CD14-positive monocyte (primary cell): Measurements from ENCODE around the gene CBX2. TPM values are rescaled to one million over a fixed set of nuclear protein-coding genes. Genes with fewer than 3 reads are reported as not detected.

Experiments
- DNase-seq, 3 donors: peaks; one replicate each; pipeline ENCODE4 v3.0.0-alpha.2; 2011 to 2022
- H2AFZ ChIP-seq: 2 replicates; pipeline ENCODE4 v1.6.0; 2012; ENCODE audit warnings: mild to moderate bottlenecking, low read depth, low read length, inconsistent platforms; ENCODE audit not compliant: insufficient read depth, poor library complexity, severe bottlenecking
- H3K27ac ChIP-seq, 2 donors: 1 replicate in 1 of 2; 2 replicates in 1 of 2; pipeline ENCODE4 v1.5.1; 2012 to 2013; ENCODE audit warnings: low read length in 2 of 2, control low read depth in 1 of 2, inconsistent platforms in 1 of 2, low read depth in 1 of 2, mild to moderate bottlenecking in 1 of 2
- H3K27me3 ChIP-seq, 2 donors: one replicate each; pipeline versions ENCODE4 v1.6.0 to v1.6.1; 2011 to 2013; ENCODE audit warnings: low read length in 2 of 2; ENCODE audit not compliant: control insufficient read depth in 2 of 2, insufficient read depth in 2 of 2
- H3K36me3 ChIP-seq, 2 donors: replicated peaks in 1 of 2; 1 replicate in 1 of 2; 2 replicates in 1 of 2; pipeline versions ENCODE4 v1.5.1 to v1.6.1; 2012 to 2013; ENCODE audit warnings: low read length in 2 of 2, control low read depth in 1 of 2, inconsistent platforms in 1 of 2, mild to moderate bottlenecking in 1 of 2; ENCODE audit not compliant: insufficient read depth in 2 of 2, control insufficient read depth in 1 of 2
- H3K4me1 ChIP-seq, 2 donors: 1 replicate in 1 of 2; 2 replicates in 1 of 2; pipeline versions ENCODE4 v1.5.1 to v1.6.1; 2012 to 2013; ENCODE audit warnings: low read length in 2 of 2, control low read depth in 1 of 2, inconsistent platforms in 1 of 2, mild to moderate bottlenecking in 1 of 2, moderate library complexity in 1 of 2; ENCODE audit not compliant: insufficient read depth in 2 of 2, control insufficient read depth in 1 of 2
- H3K4me2 ChIP-seq: replicated peaks from 2 replicates; pipeline ENCODE3; 2012; ENCODE audit warnings: low read length, moderate library complexity, mild to moderate bottlenecking; ENCODE audit not compliant: poor library complexity, severe bottlenecking; ENCODE audit errors: extremely low read depth
- H3K4me3 ChIP-seq, 3 experiments: fragments of 200-600 bp in 1 of 3; sonication (generic) in 1 of 3; replicated peaks in 1 of 3; 1 replicate in 2 of 3; 2 replicates in 1 of 3; pipeline ENCODE4 v1.5.1; 2011 to 2013; ENCODE audit warnings: low read length in 3 of 3, mild to moderate bottlenecking in 3 of 3, control low read depth in 2 of 3, low read depth in 2 of 3, inconsistent platforms in 1 of 3, moderate library complexity in 1 of 3
- H3K79me2 ChIP-seq: 2 replicates; pipeline ENCODE4 v1.6.0; 2012; ENCODE audit warnings: mild to moderate bottlenecking, control low read depth, inconsistent platforms, low read length, moderate library complexity; ENCODE audit not compliant: insufficient read depth
- H3K9ac ChIP-seq: 2 replicates; pipeline ENCODE4 v1.6.0; 2017; ENCODE audit warnings: low read length, mild to moderate bottlenecking; ENCODE audit not compliant: insufficient read depth, poor library complexity, severe bottlenecking
- H3K9me3 ChIP-seq, 2 donors: replicated peaks in 1 of 2; 1 replicate in 1 of 2; 2 replicates in 1 of 2; pipeline versions ENCODE4 v1.5.1 to v1.6.1; 2012 to 2013; ENCODE audit warnings: low read length in 2 of 2, control low read depth in 1 of 2; ENCODE audit not compliant: control insufficient read depth in 1 of 2, insufficient read depth in 1 of 2
- H4K20me1 ChIP-seq: 2 replicates; pipeline ENCODE4 v1.6.0; 2012; ENCODE audit warnings: mild to moderate bottlenecking, low read length, control low read depth, moderate library complexity; ENCODE audit not compliant: insufficient read depth
- H3K27ac Mint-ChIP-seq, 7 donors: one replicate each; pipeline ENCODE4 v1.8.0; 2020; ENCODE audit warnings: mild to moderate bottlenecking in 7 of 7, mixed read lengths in 7 of 7, moderate library complexity in 6 of 7, inconsistent platforms in 2 of 7
- H3K27me3 Mint-ChIP-seq, 3 donors: one replicate each; pipeline ENCODE4 v1.8.0; 2021 to 2022; ENCODE audit warnings: low read depth in 3 of 3, mild to moderate bottlenecking in 3 of 3, mixed read lengths in 3 of 3, moderate library complexity in 3 of 3, inconsistent platforms in 1 of 3
- H3K36me3 Mint-ChIP-seq, 2 donors: one replicate each; pipeline ENCODE4 v1.8.0; 2020; ENCODE audit warnings: mixed read lengths in 2 of 2, inconsistent platforms in 1 of 2, mild to moderate bottlenecking in 1 of 2
- H3K4me1 Mint-ChIP-seq: one replicate; pipeline ENCODE4 v1.8.0; 2020; ENCODE audit warnings: mild to moderate bottlenecking, mixed read lengths
- H3K4me3 Mint-ChIP-seq, 2 donors: one replicate each; pipeline ENCODE4 v1.8.0; 2020; ENCODE audit warnings: mild to moderate bottlenecking in 2 of 2, mixed read lengths in 2 of 2, moderate library complexity in 1 of 2
- H3K9me3 Mint-ChIP-seq, 7 donors: one replicate each; pipeline ENCODE4 v1.8.0; 2020 to 2022; ENCODE audit warnings: mixed read lengths in 7 of 7, mild to moderate bottlenecking in 6 of 7, moderate library complexity in 6 of 7, inconsistent platforms in 2 of 7
- WGBS: methylation state at CpG from one replicate; pipeline ENCODE4 v1.1.5; 2013; ENCODE audit warnings: missing lambda C conversion rate; ENCODE audit not compliant: insufficient coverage; 5-methylcytosine and 5-hydroxymethylcytosine counted together
- intact Hi-C, 2 donors: fragments of 100-400 bp; cut with micrococcal nuclease; formaldehyde crosslinking; loops; one replicate each; pipeline versions ENCODE4 v1.15.0 to v1.15.1; 2023
- polyA plus RNA-seq, 3 donors: library from polyadenylated mRNA; depleted of rRNA in 1 of 3; unstranded in 2 of 3; stranded (reverse) in 1 of 3; fragments of 300-500 nt in 2 of 3; fragments of >200 nt in 1 of 3; fragmentation: Illumina TruSeq in 2 of 3; gene quantifications; 1 replicate in 2 of 3; 2 replicates in 1 of 3; pipeline ENCODE4 v1.2.3, GENCODE V29; 2012 to 2021
- TF ChIP-seq, protein P1 (sequence below): fragments of 200-600 bp; IDR thresholded peaks from one replicate; pipeline ENCODE4 v1.8.0; 2022; ENCODE audit warnings: antibody characterized with exemption, mild to moderate bottlenecking

The CBX2 gene
- polyA plus RNA-seq, 3 donors, result 0.09 to 0.95 TPM; not detected in 1

DNA sequence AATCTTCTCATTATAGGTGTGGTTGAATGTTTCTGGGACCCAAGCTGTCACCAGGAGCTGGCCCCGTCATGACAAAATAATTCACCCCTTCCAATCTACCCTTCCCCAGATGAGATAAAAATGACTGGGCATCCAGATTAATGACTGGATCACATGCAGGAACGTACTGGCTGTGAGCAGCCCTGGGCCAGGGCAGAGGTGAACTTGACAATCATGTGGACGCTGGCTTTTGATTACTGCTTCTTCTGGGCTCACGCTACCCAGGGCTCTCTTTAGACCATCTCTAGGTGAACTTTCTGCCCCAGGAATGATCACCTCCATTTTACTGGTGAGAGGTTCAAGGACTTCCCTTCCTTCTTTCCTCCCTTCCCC lies 43.0 kb downstream of the CBX2 start:
- DNase-seq, result no peak
- peaks cover 0 to 14% of the 10 kb centered on the region in 2 donors for H3K9me3 ChIP-seq
- H4K20me1 ChIP-seq, result no peaks in the 10 kb centered on the region
- intact Hi-C loops, result no loop called here
- no peak overlapping the region for H3K27ac ChIP-seq
- WGBS, result 81% methylated on average over 3 of the region's 4 CpGs
- Mint-ChIP-seq H3K9me3 (peaks cover 0 to 6% (median 4%) of the 10 kb centered on the region in 7 donors), H3K4me3 (no peak overlapping the region), H3K36me3 (peaks cover 0 to 6% of the 10 kb centered on the region in 2 donors), H3K27ac (no peak overlapping the region), H3K27me3 (peaks cover 52 to 75% (median 64%) of the 10 kb centered on the region in 3 donors), H3K4me1 (peaks cover 9% of the 10 kb centered on the region)
- H3K4me1 ChIP-seq, result peaks cover 4% of the 10 kb centered on the region in 2 donors
- no peak overlapping the region for H2AFZ ChIP-seq
- H3K36me3 ChIP-seq, result no peaks in the 10 kb centered on the region
- no peak overlapping the region for H3K4me3 ChIP-seq
- H3K9ac ChIP-seq, result no peak overlapping the region
- peaks cover 26 to 46% of the 10 kb centered on the region in 2 donors for H3K27me3 ChIP-seq
- no peak overlapping the region for H3K4me2 ChIP-seq
- H3K79me2 ChIP-seq, result no peaks in the 10 kb centered on the region
- TF ChIP-seq, protein P1, sequence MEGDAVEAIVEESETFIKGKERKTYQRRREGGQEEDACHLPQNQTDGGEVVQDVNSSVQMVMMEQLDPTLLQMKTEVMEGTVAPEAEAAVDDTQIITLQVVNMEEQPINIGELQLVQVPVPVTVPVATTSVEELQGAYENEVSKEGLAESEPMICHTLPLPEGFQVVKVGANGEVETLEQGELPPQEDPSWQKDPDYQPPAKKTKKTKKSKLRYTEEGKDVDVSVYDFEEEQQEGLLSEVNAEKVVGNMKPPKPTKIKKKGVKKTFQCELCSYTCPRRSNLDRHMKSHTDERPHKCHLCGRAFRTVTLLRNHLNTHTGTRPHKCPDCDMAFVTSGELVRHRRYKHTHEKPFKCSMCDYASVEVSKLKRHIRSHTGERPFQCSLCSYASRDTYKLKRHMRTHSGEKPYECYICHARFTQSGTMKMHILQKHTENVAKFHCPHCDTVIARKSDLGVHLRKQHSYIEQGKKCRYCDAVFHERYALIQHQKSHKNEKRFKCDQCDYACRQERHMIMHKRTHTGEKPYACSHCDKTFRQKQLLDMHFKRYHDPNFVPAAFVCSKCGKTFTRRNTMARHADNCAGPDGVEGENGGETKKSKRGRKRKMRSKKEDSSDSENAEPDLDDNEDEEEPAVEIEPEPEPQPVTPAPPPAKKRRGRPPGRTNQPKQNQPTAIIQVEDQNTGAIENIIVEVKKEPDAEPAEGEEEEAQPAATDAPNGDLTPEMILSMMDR, result no peak

DNA sequence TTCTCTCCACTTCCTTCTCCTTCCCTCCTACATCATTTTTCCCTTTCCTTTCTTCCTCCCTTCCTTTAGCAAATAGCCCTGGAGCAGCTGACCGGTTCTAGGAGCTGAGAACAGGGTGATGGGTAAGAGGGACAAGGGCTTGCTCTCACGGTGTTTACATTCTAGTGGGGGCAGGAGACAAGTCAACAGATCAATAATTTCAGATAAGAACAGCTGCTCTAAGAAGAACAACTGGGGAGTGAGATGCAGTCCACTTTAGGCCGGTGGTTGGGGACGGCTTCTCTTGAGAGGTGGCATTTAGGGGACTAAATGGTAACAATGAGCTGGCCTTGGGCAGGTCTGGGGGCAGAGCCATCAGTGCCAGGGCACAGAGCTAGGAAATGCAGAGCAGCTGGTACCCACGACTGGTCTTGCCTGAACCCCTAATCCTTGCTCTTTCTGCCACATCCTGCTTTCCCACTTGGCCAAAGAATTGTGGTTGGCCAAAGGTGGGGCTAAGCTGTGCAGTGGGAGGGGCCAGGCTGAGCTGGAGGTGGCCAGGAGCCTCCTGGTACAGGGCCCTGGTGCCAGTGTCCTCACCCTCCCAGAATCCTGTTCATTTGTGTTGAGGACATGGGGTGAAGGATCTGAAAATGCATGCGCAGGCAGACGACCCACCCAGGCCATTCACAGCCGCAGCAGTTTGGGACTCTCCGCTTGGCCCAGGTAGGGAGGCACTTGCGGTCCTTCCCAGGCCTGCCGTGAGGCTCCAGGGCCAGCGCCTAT lies 43.6 kb downstream of the CBX2 start:
- peaks cover 9 to 10% of the 10 kb centered on the region in 2 donors for H3K4me1 ChIP-seq
- no peak for DNase-seq
- no peak overlapping the region for H3K27ac Mint-ChIP-seq
- H3K4me1 Mint-ChIP-seq, result peaks cover 10% of the 10 kb centered on the region
- no peaks in the 10 kb centered on the region for H3K79me2 ChIP-seq
- peaks cover 0 to 2% of the 10 kb centered on the region in 2 donors for H3K36me3 Mint-ChIP-seq
- H3K4me3 ChIP-seq, result no peak overlapping the region
- H3K27me3 ChIP-seq, result peaks cover 20 to 40% of the 10 kb centered on the region in 2 donors
- TF ChIP-seq, protein P1, result no peak
- no peak overlapping the region for H2AFZ ChIP-seq
- H3K27me3 Mint-ChIP-seq, result peaks cover 48 to 69% (median 60%) of the 10 kb centered on the region in 3 donors
- H3K9me3 ChIP-seq, result peaks cover 0 to 8% of the 10 kb centered on the region in 2 donors
- H3K27ac ChIP-seq, result no peak overlapping the region
- no peak overlapping the region for H3K4me2 ChIP-seq
- WGBS, result 87% methylated on average over 7 of the region's 12 CpGs
- H3K36me3 ChIP-seq, result no peaks in the 10 kb centered on the region
- peaks cover 0 to 2% (median 0%) of the 10 kb centered on the region in 7 donors for H3K9me3 Mint-ChIP-seq
- no peak overlapping the region for H3K4me3 Mint-ChIP-seq
- no peaks in the 10 kb centered on the region for H4K20me1 ChIP-seq
- no peak overlapping the region for H3K9ac ChIP-seq
- intact Hi-C loops, result no loop called here
